HG02943 (cell line): ENCODE results near the gene ENPP3.

Experiments used
- ATAC-seq: cut with Tn5 transposase; IDR thresholded peaks from one replicate; pipeline ENCODE4 v1.9.1; 2021; ENCODE audit warnings: mild to moderate bottlenecking, low read depth, moderate library complexity; ENCODE audit not compliant: unreplicated experiment

ENPP3 gene

DNA sequence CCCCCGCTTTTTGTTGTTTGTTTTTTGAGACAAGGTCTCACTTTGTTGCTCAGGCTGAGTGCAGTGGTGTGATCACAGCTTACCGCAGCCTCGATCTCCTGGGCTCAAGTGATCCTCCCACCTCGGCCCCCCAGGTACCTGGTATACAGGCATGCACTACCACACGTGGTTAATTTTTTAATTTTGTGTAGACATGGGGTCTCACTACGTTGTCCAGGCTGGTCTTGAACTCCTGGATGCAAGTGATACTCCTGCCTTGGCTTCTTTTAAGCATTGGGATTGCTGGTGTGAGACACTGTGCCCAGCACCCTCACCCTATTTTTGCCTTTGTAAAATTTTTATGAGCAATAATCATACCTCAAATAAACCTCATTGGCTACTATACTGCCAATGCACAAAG is 5.5 kb downstream of the ENPP3 start:
- ATAC-seq = no peak

- ATAC-seq = no peak
Observed at GRCh38 chr6:131642987-131643611, 6.0 kb downstream of the ENPP3 start.

- no peak for ATAC-seq
Observed at GRCh38 chr6:131643855-131644460, 6.9 kb downstream of the ENPP3 start.

GRCh38 chr6:131644921-131645320 is 7.8 kb downstream of the ENPP3 start:
- no peak for ATAC-seq

GRCh38 chr6:131645846-131646245 is 8.7 kb downstream of the ENPP3 start:
- ATAC-seq = no peak

- ATAC-seq = no peak
Observed at GRCh38 chr6:131646249-131646670, 9.2 kb downstream of the ENPP3 start.

DNA sequence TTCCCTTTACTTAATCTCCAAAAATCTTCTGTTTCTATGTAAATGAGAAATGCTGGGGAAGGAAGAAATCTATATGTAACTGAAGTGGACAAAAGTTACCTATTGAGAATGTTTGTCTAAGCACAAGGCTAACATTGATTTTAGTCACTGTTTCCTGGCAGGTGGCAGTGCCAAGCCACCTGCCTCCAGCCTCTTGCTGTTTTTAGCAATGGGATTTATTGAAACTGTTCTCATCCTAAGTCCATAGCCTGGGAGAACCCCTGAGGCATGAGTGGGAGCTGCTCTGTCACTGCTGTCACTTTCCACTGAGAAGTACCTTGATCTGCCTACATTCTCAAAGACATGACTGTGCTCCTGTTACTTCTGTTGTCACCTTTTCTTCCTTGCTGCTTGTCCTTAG is 14.7 kb downstream of the ENPP3 start:
- no peak for ATAC-seq

GRCh38 chr6:131652472-131652871 is 15.4 kb downstream of the ENPP3 start:
- ATAC-seq = no peak

DNA sequence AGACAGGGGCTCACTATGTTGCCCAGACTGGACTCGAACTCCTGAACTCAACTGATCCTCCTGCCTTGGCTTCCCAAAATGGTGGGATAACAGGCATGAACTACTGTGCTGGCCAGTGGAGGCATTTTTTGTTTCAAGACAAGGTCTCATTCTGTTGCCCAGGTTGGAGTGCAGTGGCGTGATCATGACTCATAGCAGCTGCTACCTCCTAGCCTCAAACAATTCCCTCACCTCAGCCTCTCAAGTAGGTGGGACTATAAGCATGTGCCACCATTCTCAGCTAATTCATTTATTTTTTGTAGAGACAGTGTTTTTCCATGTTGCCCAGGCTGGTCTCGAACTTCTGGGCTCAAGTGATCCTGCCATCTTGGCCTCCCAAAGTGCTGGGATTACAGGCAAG is 17.2 kb downstream of the ENPP3 start:
- no peak for ATAC-seq

DNA sequence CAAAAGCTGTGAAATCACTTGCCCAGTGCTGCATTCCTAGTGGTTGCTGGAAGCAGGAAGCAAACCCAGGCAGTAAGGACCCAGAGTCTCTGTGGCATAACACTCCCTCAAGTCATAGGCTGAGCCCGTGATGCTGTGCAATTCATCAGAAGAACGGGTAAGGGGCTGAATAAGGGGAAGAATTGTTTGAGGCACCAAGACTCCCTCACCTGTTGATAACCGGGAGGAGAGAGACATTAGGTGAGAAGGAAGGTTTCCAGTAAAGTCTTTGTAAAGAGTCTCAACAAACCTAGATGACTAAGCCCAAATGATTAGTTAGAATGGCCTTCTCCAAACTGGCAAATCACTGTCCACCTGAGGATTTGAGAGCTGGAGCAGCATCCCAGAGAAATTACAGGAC is 18.3 kb downstream of the ENPP3 start:
- ATAC-seq = no peak

GRCh38 chr6:131655951-131656350 is 18.8 kb downstream of the ENPP3 start:
- no peak for ATAC-seq

DNA sequence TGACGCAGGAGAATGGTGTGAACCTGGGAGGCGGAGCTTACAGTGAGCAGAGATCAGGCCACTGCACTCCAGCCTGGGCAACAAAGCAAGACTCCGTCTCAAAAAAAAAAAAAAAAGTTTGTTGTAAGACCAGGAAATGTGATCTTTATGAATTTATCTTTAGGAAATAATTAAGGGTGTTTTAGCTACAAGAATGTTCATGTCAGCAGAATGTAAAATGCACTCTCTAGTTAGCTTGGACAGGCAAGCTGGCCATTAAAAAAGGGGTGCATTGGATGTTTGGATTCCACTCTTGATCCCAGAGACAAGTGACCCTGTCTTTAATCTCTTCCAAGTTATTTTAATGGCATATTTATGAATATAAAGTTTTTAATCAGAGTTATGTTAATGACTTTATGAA is 19.6 kb downstream of the ENPP3 start:
- no peak for ATAC-seq

DNA sequence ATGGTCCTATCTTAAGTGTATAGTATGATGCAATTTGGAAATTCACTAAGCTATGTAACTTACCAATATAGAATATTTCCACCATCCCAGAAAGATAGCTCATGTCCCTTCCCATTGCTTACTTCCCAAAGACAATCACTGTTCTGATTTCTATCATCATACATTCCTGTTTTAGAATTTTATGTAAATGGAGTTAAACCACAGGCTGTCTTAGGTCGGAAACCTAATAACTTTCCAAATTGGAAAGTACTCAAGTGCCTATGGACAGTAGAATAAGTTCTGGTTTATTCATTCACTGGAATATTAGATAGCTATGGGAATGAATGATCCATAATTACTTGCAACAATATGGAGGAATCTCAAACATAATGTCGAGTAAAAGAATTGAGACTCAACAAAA is 20.1 kb downstream of the ENPP3 start:
- ATAC-seq = no peak

DNA sequence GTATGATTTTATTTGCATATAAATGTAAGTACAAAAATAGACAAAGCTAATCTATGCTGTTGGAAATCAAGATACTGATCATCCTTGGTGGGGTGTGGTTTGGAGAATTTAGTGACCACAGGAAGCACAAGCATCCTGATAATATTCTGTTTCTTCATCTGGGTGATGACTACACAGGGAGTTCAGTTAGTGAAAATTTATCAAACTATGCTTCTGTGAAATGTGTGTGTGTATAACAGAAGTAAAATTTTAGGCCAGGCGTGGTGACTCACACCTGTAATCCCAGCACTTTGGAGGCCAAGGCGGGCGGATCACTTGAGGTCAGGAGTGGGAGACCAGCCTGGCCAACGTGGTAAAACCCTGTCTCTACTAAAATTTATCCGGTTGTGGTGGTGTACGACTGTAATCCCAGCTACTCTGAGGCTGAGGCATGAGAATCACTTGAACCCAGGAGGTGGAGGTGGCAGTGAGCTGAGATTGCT is 20.6 kb downstream of the ENPP3 start:
- ATAC-seq = no peak

DNA sequence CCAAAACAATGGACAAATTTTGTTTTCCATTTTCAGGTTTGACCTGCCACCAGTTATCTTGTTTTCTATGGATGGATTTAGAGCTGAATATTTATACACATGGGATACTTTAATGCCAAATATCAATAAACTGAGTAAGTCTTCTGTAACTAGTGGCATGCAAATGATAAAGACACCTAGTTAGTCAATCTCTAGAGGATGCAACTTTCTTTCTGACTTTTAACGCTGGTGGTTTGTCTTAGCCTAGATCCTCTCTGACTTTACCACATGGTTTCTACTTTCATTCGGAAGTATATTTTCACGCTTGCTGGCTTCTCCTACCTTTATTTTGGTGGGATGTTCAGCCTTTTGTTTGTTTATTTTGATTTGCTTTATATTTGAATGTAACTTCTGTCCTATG is 21.2 kb downstream of the ENPP3 start:
- no peak for ATAC-seq

- ATAC-seq = no peak
Observed at GRCh38 chr6:131660195-131660594, 23.1 kb downstream of the ENPP3 start.

- no peak for ATAC-seq
Observed at GRCh38 chr6:131663578-131664165, 26.6 kb downstream of the ENPP3 start.

DNA sequence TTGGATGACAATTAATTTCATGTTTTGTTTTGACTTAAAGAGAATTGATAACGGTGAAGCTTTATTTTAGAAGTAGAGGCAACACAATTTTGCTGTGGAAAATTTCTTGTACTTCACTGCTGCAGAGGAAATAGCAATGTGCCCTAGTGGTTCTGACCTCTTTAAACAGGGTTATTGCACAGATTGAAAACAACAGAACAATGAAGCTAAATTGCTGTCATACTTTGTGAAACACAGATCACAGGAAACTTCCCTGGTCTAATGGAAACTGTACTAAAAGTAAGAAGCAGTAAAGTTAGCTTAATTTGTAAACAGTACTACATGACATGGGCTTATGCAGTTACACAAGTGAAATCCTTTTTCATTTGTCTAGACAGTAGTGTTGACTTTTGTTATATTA is 32.8 kb downstream of the ENPP3 start:
- no peak for ATAC-seq

DNA sequence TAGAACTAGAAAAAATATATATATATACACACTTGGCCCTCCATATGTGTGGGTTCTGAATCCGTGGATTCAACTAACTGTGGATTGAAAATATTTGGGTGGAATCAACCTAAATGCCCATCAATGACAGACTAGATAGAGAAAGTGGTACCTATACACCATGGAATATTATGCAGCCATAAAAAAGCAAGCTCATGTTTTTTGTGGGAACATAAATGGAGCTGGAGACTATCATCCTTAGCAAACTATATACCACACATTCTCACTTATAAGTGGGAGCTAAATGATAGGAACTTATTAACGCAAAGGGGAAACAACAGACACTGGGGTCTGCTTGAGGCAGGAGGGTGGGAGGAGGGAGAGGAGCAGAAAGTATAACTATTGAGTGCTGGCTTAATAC is 36.1 kb downstream of the ENPP3 start:
- no peak for ATAC-seq

- no peak for ATAC-seq
Observed at GRCh38 chr6:131678442-131678841, 41.3 kb downstream of the ENPP3 start.

DNA sequence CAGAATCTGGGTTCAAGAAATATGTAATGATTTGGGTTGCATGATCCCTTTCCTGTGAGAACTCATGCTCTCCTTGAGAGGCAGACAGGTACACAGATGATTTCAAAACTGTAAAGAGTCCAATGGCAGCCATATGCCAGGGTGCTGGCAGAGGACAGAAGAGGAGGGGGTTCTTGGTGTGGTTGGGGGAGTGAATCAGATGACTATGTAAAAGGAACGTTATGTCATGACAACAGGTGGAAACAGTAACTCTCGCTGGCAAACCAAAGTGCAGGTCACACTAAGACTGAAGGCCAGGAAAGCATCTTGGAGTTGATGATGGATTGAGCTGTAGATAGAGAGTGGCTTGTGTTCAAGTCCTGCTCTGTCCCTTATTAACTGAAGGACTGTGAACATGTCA is 43.8 kb downstream of the ENPP3 start:
- no peak for ATAC-seq

GRCh38 chr6:131681585-131681984 is 44.5 kb downstream of the ENPP3 start:
- ATAC-seq = no peak
